ENCODE results near the gene SLC39A3.
A peak's percentile ranks its signal among the peaks of the same experiment; 100 is the strongest.

The SLC39A3 gene

GRCh38 chr19:2739602-2740313, at the start of gene SLC39A3:
SLC39A3 (minus strand) TSS chr19:2740017; CDS start chr19:2737257, 2,760 bp downstream.
- TF ChIP-seq CTCF (IDR thresholded peaks at IDR 0.05; ENCODE audit: borderline replicate concordance, control extremely low read depth, extremely low read depth, insufficient read depth, missing control alignments): no peak
- in situ Hi-C loops (cut with MboI; ENCODE audit: low sequenced_read_pairs, unreplicated experiment): no loop called here
- peak; percentile 100 for DNase-seq (ENCODE audit: low spot score)

GRCh38 chr19:2788237-2788636, 48.4 kb upstream of the SLC39A3 start:
- no peak for TF ChIP-seq CTCF (IDR thresholded peaks at IDR 0.05; ENCODE audit: borderline replicate concordance, control extremely low read depth, extremely low read depth, insufficient read depth, missing control alignments)
- in situ Hi-C loops (cut with MboI; ENCODE audit: low sequenced_read_pairs, unreplicated experiment): no loop called here
- no peak for DNase-seq (ENCODE audit: low spot score)

GRCh38 chr19:2787115-2787514, 47.3 kb upstream of the SLC39A3 start:
- in situ Hi-C loops (cut with MboI; ENCODE audit: low sequenced_read_pairs, unreplicated experiment): no loop called here
- TF ChIP-seq CTCF (IDR thresholded peaks at IDR 0.05; ENCODE audit: borderline replicate concordance, control extremely low read depth, extremely low read depth, insufficient read depth, missing control alignments): no peak

GRCh38 chr19:2785244-2785997, 45.6 kb upstream of the SLC39A3 start, which contains the start of gene THOP1:
THOP1 (plus strand) TSS chr19:2785503; CDS start chr19:2785663, 160 bp downstream.
- in situ Hi-C loops (cut with MboI; ENCODE audit: low sequenced_read_pairs, unreplicated experiment): no loop called here
- TF ChIP-seq CTCF (IDR thresholded peaks at IDR 0.05; ENCODE audit: borderline replicate concordance, control extremely low read depth, extremely low read depth, insufficient read depth, missing control alignments): no peak
- DNase-seq (ENCODE audit: low spot score): peak; percentile 99

More at GRCh38 chr19:2787115-2787514, 47.3 kb upstream of the SLC39A3 start:
- no peak for DNase-seq (ENCODE audit: low spot score)

- DNase-seq (ENCODE audit: low spot score): no peak
- in situ Hi-C loops (cut with MboI; ENCODE audit: low sequenced_read_pairs, unreplicated experiment): no loop called here
- TF ChIP-seq CTCF (IDR thresholded peaks at IDR 0.05; ENCODE audit: borderline replicate concordance, control extremely low read depth, extremely low read depth, insufficient read depth, missing control alignments): no peak
These were observed 43.9 kb upstream of the SLC39A3 start for GRCh38 chr19:2783781-2784145.

GRCh38 chr19:2782936-2783780, 43.3 kb upstream of the SLC39A3 start, which contains the start of gene SGTA:
SGTA (minus strand) TSS chr19:2783273; CDS start chr19:2769068, 14,205 bp downstream.
- DNase-seq (ENCODE audit: low spot score): peak; percentile 98
- in situ Hi-C loops (cut with MboI; ENCODE audit: low sequenced_read_pairs, unreplicated experiment): no loop called here
- peak; percentile 38 for TF ChIP-seq CTCF (IDR thresholded peaks at IDR 0.05; ENCODE audit: borderline replicate concordance, control extremely low read depth, extremely low read depth, insufficient read depth, missing control alignments)
